Measurements from ENCODE around the gene SELP.

DNA sequence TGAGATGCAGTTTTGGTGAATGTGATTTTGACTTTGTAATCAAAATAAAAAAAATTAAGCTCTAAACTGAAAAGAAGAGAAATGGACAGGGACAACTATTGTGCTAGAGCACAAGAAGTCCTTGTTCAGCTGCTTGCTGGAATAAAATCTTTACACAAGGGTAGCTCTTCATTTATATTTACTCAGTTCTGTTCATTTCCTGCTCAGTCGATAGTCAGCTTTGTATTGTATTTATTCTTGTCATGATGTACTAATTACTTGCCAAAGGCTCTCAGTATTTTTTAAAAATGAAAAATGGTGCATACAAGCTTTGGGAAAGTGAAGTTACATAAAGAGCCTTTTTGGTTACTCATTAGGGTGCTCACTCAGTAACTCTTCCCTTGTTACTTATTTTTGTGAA is 61.4 kb downstream of the SELP start:
- TF ChIP-seq EZH2 (IDR thresholded peaks at IDR 0.05; ENCODE audit: borderline replicate concordance) = no peak
- TF ChIP-seq, protein P1, sequence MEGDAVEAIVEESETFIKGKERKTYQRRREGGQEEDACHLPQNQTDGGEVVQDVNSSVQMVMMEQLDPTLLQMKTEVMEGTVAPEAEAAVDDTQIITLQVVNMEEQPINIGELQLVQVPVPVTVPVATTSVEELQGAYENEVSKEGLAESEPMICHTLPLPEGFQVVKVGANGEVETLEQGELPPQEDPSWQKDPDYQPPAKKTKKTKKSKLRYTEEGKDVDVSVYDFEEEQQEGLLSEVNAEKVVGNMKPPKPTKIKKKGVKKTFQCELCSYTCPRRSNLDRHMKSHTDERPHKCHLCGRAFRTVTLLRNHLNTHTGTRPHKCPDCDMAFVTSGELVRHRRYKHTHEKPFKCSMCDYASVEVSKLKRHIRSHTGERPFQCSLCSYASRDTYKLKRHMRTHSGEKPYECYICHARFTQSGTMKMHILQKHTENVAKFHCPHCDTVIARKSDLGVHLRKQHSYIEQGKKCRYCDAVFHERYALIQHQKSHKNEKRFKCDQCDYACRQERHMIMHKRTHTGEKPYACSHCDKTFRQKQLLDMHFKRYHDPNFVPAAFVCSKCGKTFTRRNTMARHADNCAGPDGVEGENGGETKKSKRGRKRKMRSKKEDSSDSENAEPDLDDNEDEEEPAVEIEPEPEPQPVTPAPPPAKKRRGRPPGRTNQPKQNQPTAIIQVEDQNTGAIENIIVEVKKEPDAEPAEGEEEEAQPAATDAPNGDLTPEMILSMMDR (IDR thresholded peaks at IDR 0.05; ENCODE audit: poor library complexity) = no peak
